Lung (tissue), 12 donors: ENCODE measurements around the gene PACSIN1. TPM values are rescaled to one million over a fixed set of nuclear protein-coding genes. Genes with fewer than 3 reads are reported as not detected.

Experiments used
- ATAC-seq: fragments of 200-7000 bp; cut with Tn5 transposase; one replicate; pipeline ENCODE4 v1.9.1; 2020; ENCODE audit warnings: moderate number of reproducible peaks; ENCODE audit not compliant: insufficient read depth, low FRiP score
- DNase-seq, 3 donors: peaks; one replicate each; pipeline ENCODE4 v3.0.0-alpha.2; 2013 to 2017
- H3K27ac ChIP-seq, 2 donors: one replicate each; pipeline ENCODE4 v1.5.1; 2013; ENCODE audit warnings: mild to moderate bottlenecking in 2 of 2, moderate library complexity in 2 of 2, control low read depth in 1 of 2, inconsistent platforms in 1 of 2, low read depth in 1 of 2, low read length in 1 of 2
- H3K27me3 ChIP-seq, 3 donors: one replicate each; pipeline ENCODE4 v1.5.1; 2013; ENCODE audit warnings: low read length in 2 of 3; ENCODE audit not compliant: control insufficient read depth in 3 of 3, insufficient read depth in 3 of 3
- H3K36me3 ChIP-seq, 4 donors: one replicate each; pipeline ENCODE4 v1.5.1; 2013; ENCODE audit warnings: low read length in 4 of 4, mild to moderate bottlenecking in 1 of 4, moderate library complexity in 1 of 4; ENCODE audit not compliant: control insufficient read depth in 4 of 4, insufficient read depth in 4 of 4
- H3K4me1 ChIP-seq, 5 donors: one replicate each; pipeline ENCODE4 v1.5.1; 2013; ENCODE audit warnings: low read length in 5 of 5, mild to moderate bottlenecking in 2 of 5, moderate library complexity in 1 of 5; ENCODE audit not compliant: control insufficient read depth in 5 of 5, insufficient read depth in 5 of 5
- H3K4me3 ChIP-seq: one replicate; pipeline ENCODE4 v1.5.1; 2013; ENCODE audit warnings: mild to moderate bottlenecking, control low read depth, moderate library complexity
- H3K9ac ChIP-seq, 2 donors: one replicate each; pipeline ENCODE4 v1.5.1; 2013; ENCODE audit warnings: low read length in 2 of 2, control low read depth in 1 of 2; ENCODE audit not compliant: insufficient read depth in 1 of 2
- H3K9me3 ChIP-seq, 4 donors: one replicate each; pipeline ENCODE4 v1.5.1; 2013; ENCODE audit warnings: low read length in 3 of 4, mild to moderate bottlenecking in 1 of 4, moderate library complexity in 1 of 4; ENCODE audit not compliant: control insufficient read depth in 4 of 4, insufficient read depth in 3 of 4
- WGBS, 2 donors: extraction: QIAGEN DNeasy Blood & Tissue Kit; methylation state at CpG; one replicate each; pipeline ENCODE4 v1.1.7; 2013; 5-methylcytosine and 5-hydroxymethylcytosine counted together
- polyA plus RNA-seq, 2 donors: library from polyadenylated mRNA; stranded (reverse); fragments of 200-250 nt; gene quantifications; one replicate each; pipeline ENCODE4 v1.2.1, GENCODE V29; 2013
- total RNA-seq, 2 donors: library from RNA; depleted of rRNA in 1 of 2; stranded (reverse); fragments of >200 nt in 1 of 2; gene quantifications; one replicate each; pipeline ENCODE4 v1.2.1, GENCODE V29; 2014 to 2021
- TF ChIP-seq, protein P1 (sequence below): IDR thresholded peaks from 2 replicates; pipeline ENCODE4 v1.5.1; 2012; ENCODE audit warnings: mild to moderate bottlenecking; ENCODE audit errors: control extremely low read depth, extremely low read depth
- donor health status: control.
- donor health status: control.
- donor health status: Bipolar disorder and iron deficiency.
- donor health status: healthy.
- donor health status: DM: yes; HTN: yes; CAD: no.

PACSIN1 gene
- total and polyA plus RNA-seq, 4 donors, result 0.02 to 0.17 (median 0.12) TPM

DNA sequence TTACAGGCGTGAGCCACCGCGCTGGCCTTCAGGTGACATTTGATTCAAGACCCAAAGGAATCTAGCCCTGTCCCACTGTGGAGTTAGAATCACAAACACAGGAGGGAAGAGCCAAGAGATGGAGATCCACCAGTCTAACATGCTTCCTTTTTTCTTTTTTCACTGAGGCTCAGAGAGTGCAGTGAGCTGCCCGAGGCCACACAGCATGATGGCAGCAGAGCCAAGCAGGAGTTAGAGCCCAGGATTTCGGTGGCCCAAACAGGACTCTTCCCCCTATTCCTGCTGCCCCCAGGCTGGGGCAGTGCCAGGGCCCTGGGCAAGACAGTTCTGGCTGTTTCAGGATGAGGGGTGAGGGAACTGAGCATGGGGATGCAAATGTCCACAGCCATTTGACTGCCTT lies 98.3 kb downstream of the PACSIN1 start:
- H3K27me3 ChIP-seq, result peaks cover 0 to 2% (median 0%) of the 10 kb centered on the region in 3 donors
- peaks cover 0 to 8% (median 0%) of the 10 kb centered on the region in 5 donors for H3K4me1 ChIP-seq
- H3K4me3 ChIP-seq, result no peak overlapping the region
- ATAC-seq, result no peak
- no peak overlapping the region for H3K27ac ChIP-seq
- no peak overlapping the region for H3K9ac ChIP-seq
- no peaks in the 10 kb centered on the region for H3K36me3 ChIP-seq
- TF ChIP-seq, protein P1, sequence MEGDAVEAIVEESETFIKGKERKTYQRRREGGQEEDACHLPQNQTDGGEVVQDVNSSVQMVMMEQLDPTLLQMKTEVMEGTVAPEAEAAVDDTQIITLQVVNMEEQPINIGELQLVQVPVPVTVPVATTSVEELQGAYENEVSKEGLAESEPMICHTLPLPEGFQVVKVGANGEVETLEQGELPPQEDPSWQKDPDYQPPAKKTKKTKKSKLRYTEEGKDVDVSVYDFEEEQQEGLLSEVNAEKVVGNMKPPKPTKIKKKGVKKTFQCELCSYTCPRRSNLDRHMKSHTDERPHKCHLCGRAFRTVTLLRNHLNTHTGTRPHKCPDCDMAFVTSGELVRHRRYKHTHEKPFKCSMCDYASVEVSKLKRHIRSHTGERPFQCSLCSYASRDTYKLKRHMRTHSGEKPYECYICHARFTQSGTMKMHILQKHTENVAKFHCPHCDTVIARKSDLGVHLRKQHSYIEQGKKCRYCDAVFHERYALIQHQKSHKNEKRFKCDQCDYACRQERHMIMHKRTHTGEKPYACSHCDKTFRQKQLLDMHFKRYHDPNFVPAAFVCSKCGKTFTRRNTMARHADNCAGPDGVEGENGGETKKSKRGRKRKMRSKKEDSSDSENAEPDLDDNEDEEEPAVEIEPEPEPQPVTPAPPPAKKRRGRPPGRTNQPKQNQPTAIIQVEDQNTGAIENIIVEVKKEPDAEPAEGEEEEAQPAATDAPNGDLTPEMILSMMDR, result no peak
- peaks cover 0 to 3% (median 0%) of the 10 kb centered on the region in 4 donors for H3K9me3 ChIP-seq
- 93 to 94% methylated on average over 5 of the region's 5 CpGs for WGBS, 2 donors
- no peak for DNase-seq

DNA sequence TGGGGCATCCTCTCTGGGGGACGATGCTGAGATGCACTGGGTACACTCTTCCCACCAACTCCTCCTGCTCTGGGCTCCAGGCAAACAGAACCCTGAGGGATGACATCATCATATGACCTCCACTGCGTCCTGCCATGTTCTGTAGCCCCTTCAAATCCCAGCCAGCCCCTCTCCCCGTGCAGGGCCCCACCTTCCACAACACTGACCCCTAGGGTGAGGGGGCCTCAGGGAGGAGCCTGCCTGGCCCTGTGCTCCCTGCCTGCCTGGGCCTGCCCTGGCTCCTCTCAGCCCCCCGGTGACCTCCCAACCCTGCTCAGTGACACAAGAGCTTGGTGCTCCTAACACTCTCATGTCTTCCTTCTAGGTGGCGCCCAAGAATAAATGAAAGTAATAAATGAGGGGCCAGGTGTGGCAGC lies 99.9 kb downstream of the PACSIN1 start:
- TF ChIP-seq, protein P1, result no peak
- Histone ChIP-seq H3K27me3 (peaks cover 0 to 2% (median 0%) of the 10 kb centered on the region in 3 donors), H3K36me3 (no peaks in the 10 kb centered on the region), H3K4me1 (peaks cover 0 to 1% (median 0%) of the 10 kb centered on the region in 5 donors), H3K27ac (no peak overlapping the region), H3K9ac (no peak overlapping the region), H3K4me3 (no peak overlapping the region), H3K9me3 (peaks cover 0 to under 1% (median 0%) of the 10 kb centered on the region in 4 donors)
- ATAC-seq (no peak), DNase-seq (no peak)
- WGBS, 2 donors, result 59 to 60% methylated on average over 5 of the region's 5 CpGs

DNA sequence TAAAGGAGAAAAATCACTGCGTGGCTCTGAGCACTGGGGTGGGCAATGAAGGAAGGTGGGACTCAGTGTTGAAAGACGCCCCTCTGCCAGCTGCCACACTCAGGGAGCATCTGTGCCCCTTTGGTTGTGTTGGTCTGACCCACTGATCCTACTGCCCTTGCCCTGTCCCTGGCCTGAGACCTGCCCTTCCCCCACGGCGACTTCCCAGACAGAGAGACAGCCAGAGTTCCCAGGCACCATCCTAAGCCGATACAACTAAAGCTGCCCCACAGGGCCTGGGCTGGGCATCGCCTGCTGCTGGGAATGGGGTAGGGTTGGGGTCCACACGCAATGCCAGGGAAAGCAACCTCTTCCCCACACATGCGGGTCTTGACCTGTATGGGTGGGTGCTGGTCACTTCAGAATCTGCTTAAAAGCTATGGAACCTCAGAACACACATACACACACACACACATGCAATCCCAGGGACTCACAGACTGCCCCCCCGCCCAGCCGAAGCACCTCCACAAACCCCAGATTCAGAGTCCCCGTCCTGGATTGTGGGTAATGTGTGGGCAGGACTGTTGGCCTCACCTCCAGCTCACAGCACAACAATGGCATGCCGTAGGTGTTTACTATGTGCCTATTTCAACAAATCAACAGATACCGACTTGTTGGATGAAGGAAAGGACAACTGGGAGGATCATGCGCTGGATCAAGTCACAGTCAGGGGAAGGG lies 101.1 kb downstream of the PACSIN1 start:
- WGBS, 2 donors, result 81 to 85% methylated on average over 14 of the region's 14 CpGs
- Histone ChIP-seq H3K27ac (no peak overlapping the region), H3K27me3 (peaks cover 0 to 2% (median 0%) of the 10 kb centered on the region in 3 donors), H3K36me3 (no peaks in the 10 kb centered on the region), H3K4me3 (no peak overlapping the region), H3K9me3 (no peaks in the 10 kb centered on the region), H3K4me1 (no peaks in the 10 kb centered on the region), H3K9ac (no peak overlapping the region)
- TF ChIP-seq, protein P1, result no peak
- no peak for ATAC-seq
- no peak for DNase-seq
